Nucleus accumbens (tissue), 56 donors: ENCODE data around the gene FKBP10.

Experiments
- DNase-seq, 56 donors: peaks; one replicate each; lab custom pipeline; 2025; lab: John Stamatoyannopoulos, UW

FKBP10 gene

DNA sequence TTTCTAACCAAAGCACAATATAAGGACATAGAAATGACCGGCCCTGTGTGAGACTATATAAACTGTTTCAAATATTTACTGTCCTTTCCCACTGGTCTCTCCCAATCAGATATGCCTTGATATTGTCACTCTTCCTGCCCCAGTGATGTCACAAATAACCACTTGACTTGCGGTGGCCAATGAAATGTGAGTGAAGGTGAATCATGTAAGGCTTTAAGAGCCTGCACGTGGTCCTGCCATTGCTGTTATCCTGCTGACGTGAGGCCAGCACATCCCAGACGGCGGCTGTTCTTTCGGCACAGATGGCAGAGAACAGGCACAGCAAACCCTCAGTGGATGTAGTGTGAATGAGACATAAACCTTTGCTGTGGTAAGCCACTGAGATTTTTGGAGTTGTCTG is 57.8 kb downstream of the FKBP10 start:
- DNase-seq = no peak

DNA sequence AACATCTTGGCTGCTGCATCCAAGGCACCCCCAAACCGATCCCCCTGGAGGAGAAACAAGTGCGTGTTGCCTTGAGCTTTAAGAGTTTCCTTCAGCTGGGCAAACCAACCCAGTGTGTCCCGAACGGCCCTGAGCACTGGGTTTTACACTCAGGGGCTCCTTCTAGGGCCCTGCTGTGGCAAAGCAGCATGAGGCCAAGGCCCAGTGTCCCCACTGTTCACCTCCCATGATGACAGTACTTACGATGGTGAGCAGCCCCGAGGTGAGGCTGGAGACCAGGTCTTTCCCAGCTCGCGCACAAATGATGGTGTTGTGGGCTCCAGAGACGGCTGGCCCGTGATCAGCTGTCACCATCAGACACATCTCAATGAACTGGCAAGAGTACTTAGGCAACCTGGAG is 59.0 kb downstream of the FKBP10 start:
- no peak for DNase-seq
